Chondrocyte (in vitro differentiated cells): ENCODE data around the gene JAKMIP2. TPM values are rescaled to one million over a fixed set of nuclear protein-coding genes. Genes with fewer than 3 reads are reported as not detected.
A peak's percentile ranks its signal among the peaks of the same experiment; 100 is the strongest.

ENCODE experiments used
- DNase-seq: peaks from one replicate; pipeline ENCODE4 v3.0.0; 2021; ENCODE audit warnings: mixed read lengths, low spot score
- H3K27ac Mint-ChIP-seq: one replicate; pipeline ENCODE4 v1.8.0; 2021; ENCODE audit warnings: mild to moderate bottlenecking, moderate library complexity, mixed read lengths; ENCODE audit not compliant: unreplicated experiment
- H3K27me3 Mint-ChIP-seq: 2 replicates; pipeline ENCODE4 v1.8.0; 2021; ENCODE audit warnings: low read depth, mixed read lengths
- H3K36me3 Mint-ChIP-seq: 2 replicates; pipeline ENCODE4 v1.8.0; 2021; ENCODE audit warnings: low read depth, mixed read lengths
- H3K4me1 Mint-ChIP-seq: 2 replicates; pipeline ENCODE4 v1.8.0; 2021; ENCODE audit warnings: low read depth, mild to moderate bottlenecking, mixed read lengths
- H3K4me3 Mint-ChIP-seq: one replicate; pipeline ENCODE4 v1.8.0; 2021; ENCODE audit warnings: mild to moderate bottlenecking, moderate library complexity, mixed read lengths; ENCODE audit not compliant: unreplicated experiment
- H3K9me3 Mint-ChIP-seq: 2 replicates; pipeline ENCODE4 v1.8.0; 2021; ENCODE audit warnings: low read depth, mixed read lengths
- total RNA-seq: library from RNA; stranded (reverse); gene quantifications from 3 replicates; pipeline ENCODE4 v1.2.1, GENCODE V29; 2021
- TF ChIP-seq, protein P1 (sequence below): fragments of 200-600 bp; sonication (generic); IDR thresholded peaks from 2 replicates; pipeline ENCODE4 v1.5.0; 2021; ENCODE audit warnings: antibody characterized with exemption, mild to moderate bottlenecking, moderate library complexity

The JAKMIP2 gene
- total RNA-seq, 1 donor from 2014 or later, result 7.1 TPM

DNA sequence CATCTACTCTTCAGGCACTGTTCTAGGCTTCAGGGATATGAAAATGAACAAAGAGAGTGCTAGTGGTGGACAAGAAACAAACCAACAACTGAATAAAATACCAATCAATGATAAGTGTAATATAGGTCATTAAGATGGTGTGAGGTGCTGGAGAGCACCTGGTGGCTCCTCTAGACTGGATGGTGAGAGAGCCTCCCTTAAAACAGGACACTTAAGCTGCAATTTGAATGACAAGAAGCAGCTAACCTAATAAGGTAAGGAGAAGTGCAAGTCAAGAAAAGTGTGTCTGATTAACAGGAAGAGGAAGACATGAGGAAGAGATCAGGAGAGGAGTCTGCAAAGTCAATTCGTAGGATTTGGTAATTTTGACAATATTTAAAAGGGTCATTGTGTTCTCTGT lies 23.1 kb downstream of the JAKMIP2 start:
- TF ChIP-seq, protein P1, sequence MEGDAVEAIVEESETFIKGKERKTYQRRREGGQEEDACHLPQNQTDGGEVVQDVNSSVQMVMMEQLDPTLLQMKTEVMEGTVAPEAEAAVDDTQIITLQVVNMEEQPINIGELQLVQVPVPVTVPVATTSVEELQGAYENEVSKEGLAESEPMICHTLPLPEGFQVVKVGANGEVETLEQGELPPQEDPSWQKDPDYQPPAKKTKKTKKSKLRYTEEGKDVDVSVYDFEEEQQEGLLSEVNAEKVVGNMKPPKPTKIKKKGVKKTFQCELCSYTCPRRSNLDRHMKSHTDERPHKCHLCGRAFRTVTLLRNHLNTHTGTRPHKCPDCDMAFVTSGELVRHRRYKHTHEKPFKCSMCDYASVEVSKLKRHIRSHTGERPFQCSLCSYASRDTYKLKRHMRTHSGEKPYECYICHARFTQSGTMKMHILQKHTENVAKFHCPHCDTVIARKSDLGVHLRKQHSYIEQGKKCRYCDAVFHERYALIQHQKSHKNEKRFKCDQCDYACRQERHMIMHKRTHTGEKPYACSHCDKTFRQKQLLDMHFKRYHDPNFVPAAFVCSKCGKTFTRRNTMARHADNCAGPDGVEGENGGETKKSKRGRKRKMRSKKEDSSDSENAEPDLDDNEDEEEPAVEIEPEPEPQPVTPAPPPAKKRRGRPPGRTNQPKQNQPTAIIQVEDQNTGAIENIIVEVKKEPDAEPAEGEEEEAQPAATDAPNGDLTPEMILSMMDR, result no peak
- Mint-ChIP-seq H3K27me3 (no peaks in the 10 kb centered on the region), H3K36me3 (no peaks in the 10 kb centered on the region), H3K4me1 (peaks cover 32% of the 10 kb centered on the region), H3K9me3 (no peaks in the 10 kb centered on the region), H3K27ac (no peak overlapping the region), H3K4me3 (no peak overlapping the region)
- no peak for DNase-seq

DNA sequence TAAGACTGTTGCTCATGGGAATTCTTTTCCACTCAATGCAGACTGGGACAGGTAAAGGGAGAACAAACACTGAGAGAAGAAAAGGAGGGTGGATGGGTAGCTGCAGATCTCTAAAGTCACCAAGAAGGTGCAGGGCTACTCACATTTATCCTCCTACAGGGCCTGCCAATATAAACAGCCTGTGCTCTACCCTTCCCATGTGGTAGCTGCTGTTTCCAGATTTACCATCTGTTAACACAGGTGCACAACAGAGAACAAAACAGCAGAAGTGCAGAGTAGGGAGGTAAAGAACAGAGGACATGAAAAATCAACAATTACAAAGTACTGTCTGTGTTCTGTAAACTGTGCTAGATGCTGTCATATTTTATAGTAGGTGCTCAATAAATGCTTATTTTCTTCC lies 26.0 kb downstream of the JAKMIP2 start:
- H3K4me3 Mint-ChIP-seq, result no peak overlapping the region
- no peaks in the 10 kb centered on the region for H3K36me3 Mint-ChIP-seq
- no peaks in the 10 kb centered on the region for H3K9me3 Mint-ChIP-seq
- TF ChIP-seq, protein P1, result no peak
- peaks cover 31% of the 10 kb centered on the region for H3K4me1 Mint-ChIP-seq
- H3K27me3 Mint-ChIP-seq, result no peaks in the 10 kb centered on the region
- no peak for DNase-seq
- no peak overlapping the region for H3K27ac Mint-ChIP-seq

DNA sequence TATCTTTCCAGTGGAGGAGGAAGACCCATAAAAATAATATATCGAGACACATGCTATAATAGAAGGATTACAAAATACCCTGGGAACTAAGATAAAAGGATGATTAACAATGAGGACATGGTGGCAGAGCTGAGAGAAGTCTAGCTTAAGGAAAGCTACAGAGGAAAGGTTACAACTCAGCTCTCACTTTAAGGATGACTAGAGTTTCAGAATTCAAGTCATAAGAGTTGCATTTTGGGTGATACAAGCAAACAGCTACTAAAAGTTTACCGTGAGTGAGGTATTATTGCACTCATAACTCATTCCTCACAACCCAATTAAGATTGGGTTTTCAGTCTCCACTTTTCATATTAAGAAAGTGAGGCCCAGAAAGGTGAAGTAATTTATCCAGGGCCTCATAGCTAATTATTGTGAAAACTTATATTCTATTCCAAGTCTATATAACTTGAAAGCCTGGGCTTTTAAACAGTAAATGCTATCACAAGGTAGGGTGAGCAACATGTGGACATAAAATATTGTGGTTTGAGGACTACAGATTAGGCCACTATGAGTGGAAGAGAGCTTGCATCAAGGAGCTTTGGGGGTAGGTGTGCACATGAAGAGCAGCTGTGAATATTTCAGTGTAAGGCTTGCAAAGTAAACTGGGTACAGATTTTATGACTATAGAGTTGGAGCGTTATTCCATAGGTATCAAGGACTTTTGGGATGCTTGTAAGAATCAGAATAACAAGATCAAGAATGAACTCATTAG lies 28.0 kb downstream of the JAKMIP2 start:
- no peaks in the 10 kb centered on the region for H3K27me3 Mint-ChIP-seq
- TF ChIP-seq, protein P1, result no peak
- H3K36me3 Mint-ChIP-seq, result no peaks in the 10 kb centered on the region
- H3K9me3 Mint-ChIP-seq, result no peaks in the 10 kb centered on the region
- no peak overlapping the region for H3K27ac Mint-ChIP-seq
- DNase-seq, result no peak
- H3K4me1 Mint-ChIP-seq, result peaks cover 41% of the 10 kb centered on the region
- no peak overlapping the region for H3K4me3 Mint-ChIP-seq

DNA sequence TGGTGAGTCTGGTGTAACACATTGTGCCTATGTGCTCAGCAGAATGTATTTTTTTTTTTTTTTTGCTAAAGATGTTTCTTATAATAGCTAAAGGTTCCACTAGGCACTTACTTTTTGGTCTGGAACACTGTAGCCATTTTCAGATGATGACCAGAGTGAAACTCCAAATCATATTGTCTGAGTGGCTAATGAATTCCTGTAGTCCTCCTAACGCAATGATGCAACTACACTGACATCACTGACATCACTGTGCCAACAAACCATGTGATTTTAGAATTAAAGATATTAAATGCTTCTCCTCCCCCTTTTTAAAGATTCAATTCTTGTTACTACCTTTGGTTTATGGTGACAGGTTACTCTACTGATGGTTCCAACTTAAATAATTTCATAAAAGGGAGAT lies 28.8 kb downstream of the JAKMIP2 start:
- DNase-seq, result no peak
- no peaks in the 10 kb centered on the region for H3K27me3 Mint-ChIP-seq
- H3K36me3 Mint-ChIP-seq, result no peaks in the 10 kb centered on the region
- TF ChIP-seq, protein P1, result no peak
- no peak overlapping the region for H3K4me3 Mint-ChIP-seq
- H3K9me3 Mint-ChIP-seq, result no peaks in the 10 kb centered on the region
- H3K27ac Mint-ChIP-seq, result peak overlapping the region; percentile 50
- peaks cover 46% of the 10 kb centered on the region for H3K4me1 Mint-ChIP-seq

DNA sequence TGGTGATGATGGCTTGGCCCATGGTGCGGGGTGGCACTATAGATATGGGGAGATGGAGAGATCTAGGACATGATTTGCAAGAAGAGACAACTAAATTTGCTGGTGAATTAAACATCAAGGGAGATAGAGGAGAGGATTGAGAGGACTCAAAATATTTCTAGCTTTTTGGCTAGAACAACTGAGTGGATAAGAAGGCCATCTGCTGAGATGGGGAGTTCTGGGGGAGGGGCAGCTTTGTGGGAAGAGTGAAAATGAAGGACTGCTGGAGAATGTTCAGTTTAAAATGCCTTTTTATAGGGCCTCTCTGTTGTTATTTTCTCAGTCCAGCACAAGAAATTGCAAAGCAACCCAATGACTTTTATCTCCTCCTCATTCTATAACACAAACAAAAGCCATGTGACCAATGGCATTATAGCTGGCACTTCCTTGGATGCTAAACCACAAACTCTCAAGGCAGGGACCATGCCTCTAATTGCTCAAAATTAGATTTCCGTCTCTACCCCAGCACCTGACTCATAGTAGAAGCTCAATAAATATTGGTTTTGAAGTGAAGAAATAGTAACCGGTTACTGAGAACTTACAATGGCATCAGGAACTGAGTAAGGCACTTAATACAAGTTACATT lies 29.8 kb downstream of the JAKMIP2 start:
- H3K36me3 Mint-ChIP-seq, result no peaks in the 10 kb centered on the region
- H3K27me3 Mint-ChIP-seq, result no peaks in the 10 kb centered on the region
- DNase-seq, result no peak
- no peaks in the 10 kb centered on the region for H3K9me3 Mint-ChIP-seq
- H3K4me3 Mint-ChIP-seq, result no peak overlapping the region
- TF ChIP-seq, protein P1, result no peak
- H3K4me1 Mint-ChIP-seq, result peaks cover 46% of the 10 kb centered on the region
- H3K27ac Mint-ChIP-seq, result no peak overlapping the region
